SIG-M5 (cell line): Measurements from ENCODE around the gene UNK.
"Not testable (repeated sequence)": the region's sequence is repeated elsewhere in the genome, so short reads cannot be mapped to it uniquely, and the experiment has no call there.

ENCODE experiments used
- DNase-seq: peaks from one replicate; lab custom pipeline; 2025; lab: John Stamatoyannopoulos, UW

Gene UNK

GRCh38 chr17:75849279-75849646 is 64.7 kb downstream of the UNK start:
- no peak for DNase-seq

GRCh38 chr17:75849724-75850123 is 65.1 kb downstream of the UNK start:
- DNase-seq = no peak

- DNase-seq = no peak
Observed at GRCh38 chr17:75850928-75851692, 66.5 kb downstream of the UNK start.

- not testable (repeated sequence) for DNase-seq
Observed at GRCh38 chr17:75851693-75851991, 67.0 kb downstream of the UNK start.

GRCh38 chr17:75853433-75853832 is 68.8 kb downstream of the UNK start:
- no peak for DNase-seq

- no peak for DNase-seq
Observed at GRCh38 chr17:75854101-75854748, 69.6 kb downstream of the UNK start.

- no peak for DNase-seq
Observed at GRCh38 chr17:75854881-75855309, 70.3 kb downstream of the UNK start.

- peak; percentile 100 for DNase-seq
Observed at GRCh38 chr17:75855310-75856061, 70.9 kb downstream of the UNK start, which contains the start of gene WBP2. WBP2 (minus strand) TSS chr17:75855335; CDS start chr17:75855297, 38 bp downstream.

GRCh38 chr17:75856062-75856756 is 71.6 kb downstream of the UNK start:
- no peak for DNase-seq

- not testable (repeated sequence) for DNase-seq
Observed at GRCh38 chr17:75859358-75859757, 74.8 kb downstream of the UNK start.

- no peak for DNase-seq
Observed at GRCh38 chr17:75861927-75862317, 77.3 kb downstream of the UNK start.

GRCh38 chr17:75864448-75864871 is 79.9 kb downstream of the UNK start:
- no peak for DNase-seq

- not testable (repeated sequence) for DNase-seq
Observed at GRCh38 chr17:75864887-75865286, 80.3 kb downstream of the UNK start.

- DNase-seq = not testable (repeated sequence)
Observed at GRCh38 chr17:75865404-75866188, 81.0 kb downstream of the UNK start.

- not testable (repeated sequence) for DNase-seq
Observed at GRCh38 chr17:75868730-75869281, 84.2 kb downstream of the UNK start.

GRCh38 chr17:75869282-75870141 is 84.9 kb downstream of the UNK start:
- DNase-seq = no peak

- not testable (repeated sequence) for DNase-seq
Observed at GRCh38 chr17:75870228-75870627, 85.6 kb downstream of the UNK start.

- DNase-seq = no peak
Observed at GRCh38 chr17:75872434-75873351, 88.1 kb downstream of the UNK start.
